Measurements from ENCODE around the gene LYPLA2.

Gene LYPLA2

DNA sequence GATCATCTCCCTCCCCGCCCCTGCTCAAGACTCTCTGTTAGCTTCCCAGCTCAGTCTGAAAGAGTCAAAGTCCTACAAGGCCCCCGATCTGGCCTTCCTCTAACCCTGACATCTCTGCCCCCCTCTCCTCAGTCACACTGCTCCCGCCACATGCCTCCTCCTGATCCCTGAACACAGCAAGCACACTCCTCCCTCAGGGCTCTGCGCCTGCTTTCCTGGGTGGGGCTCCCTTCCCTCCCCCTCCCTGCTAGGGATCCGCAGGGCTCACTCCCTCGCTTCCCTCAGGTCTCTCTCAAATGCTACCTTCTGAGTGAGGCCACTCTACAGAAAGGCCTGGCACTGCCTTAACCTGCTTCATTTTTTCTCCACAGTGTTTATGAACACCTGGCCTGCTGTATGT lies 15.3 kb downstream of the LYPLA2 start:
- TF ChIP-seq RAD21 (IDR thresholded peaks at IDR 0.05; ENCODE audit: low read depth) (no peak), EGR1 (IDR thresholded peaks at IDR 0.05) (no peak), CREB1 (IDR thresholded peaks at IDR 0.05; ENCODE audit: low read depth) (no peak), FOXM1 (IDR thresholded peaks at IDR 0.05; ENCODE audit: borderline replicate concordance, low read depth) (no peak), TAF1 (IDR thresholded peaks at IDR 0.05; ENCODE audit: low read depth) (no peak), EP300 (IDR thresholded peaks at IDR 0.05; ENCODE audit: borderline replicate concordance) (no peak), TEAD4 (IDR thresholded peaks at IDR 0.05) (no peak), CEBPB (IDR thresholded peaks at IDR 0.05) (no peak)
- TF ChIP-seq, protein P1, sequence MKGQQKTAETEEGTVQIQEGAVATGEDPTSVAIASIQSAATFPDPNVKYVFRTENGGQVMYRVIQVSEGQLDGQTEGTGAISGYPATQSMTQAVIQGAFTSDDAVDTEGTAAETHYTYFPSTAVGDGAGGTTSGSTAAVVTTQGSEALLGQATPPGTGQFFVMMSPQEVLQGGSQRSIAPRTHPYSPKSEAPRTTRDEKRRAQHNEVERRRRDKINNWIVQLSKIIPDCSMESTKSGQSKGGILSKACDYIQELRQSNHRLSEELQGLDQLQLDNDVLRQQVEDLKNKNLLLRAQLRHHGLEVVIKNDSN (IDR thresholded peaks at IDR 0.05): no peak
- TF ChIP-seq, protein P2, sequence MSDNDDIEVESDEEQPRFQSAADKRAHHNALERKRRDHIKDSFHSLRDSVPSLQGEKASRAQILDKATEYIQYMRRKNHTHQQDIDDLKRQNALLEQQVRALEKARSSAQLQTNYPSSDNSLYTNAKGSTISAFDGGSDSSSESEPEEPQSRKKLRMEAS (IDR thresholded peaks at IDR 0.05): no peak

DNA sequence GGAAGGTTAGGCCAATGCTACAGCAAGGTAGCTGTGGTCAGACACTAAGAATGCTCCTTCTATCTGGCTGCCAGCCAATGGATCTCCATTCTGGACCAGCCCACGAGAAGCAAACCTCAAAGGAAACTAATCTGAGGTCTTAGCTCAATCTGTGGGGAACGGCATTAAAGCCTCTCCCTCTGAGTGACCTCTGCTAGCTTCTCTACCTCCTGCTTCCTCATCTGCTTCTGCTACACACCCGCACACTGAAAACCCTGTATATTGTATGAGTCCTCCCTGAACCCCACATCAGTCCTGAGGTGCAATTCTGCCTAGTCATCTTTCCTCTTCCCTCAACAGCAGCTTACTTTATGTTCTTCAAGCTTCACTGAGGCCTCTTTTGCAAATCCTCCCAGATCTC lies 16.5 kb downstream of the LYPLA2 start:
- TF ChIP-seq EP300 (IDR thresholded peaks at IDR 0.05; ENCODE audit: borderline replicate concordance) (no peak), TCF12 (IDR thresholded peaks at IDR 0.05; ENCODE audit: low read depth) (no peak)

DNA sequence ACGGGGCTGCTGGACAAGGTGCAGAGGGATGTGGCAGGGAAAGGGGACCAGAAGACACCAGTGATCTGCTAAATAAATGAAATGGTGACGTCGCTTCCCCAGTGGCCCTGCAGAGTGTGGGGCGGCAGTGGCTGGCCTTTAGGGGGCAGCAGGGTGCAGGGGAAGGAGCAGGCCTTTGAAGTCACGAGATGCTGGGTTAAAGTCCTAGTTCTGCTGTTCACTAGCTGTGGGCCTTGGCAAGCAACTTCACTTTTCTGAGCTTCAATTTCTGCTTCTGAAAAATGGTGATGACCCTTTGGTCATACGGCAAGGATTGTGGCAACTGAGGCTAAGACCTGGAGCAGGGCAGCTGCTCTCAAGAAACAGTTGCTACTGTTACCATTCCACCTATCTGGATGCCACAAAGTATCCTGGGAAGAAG lies 18.8 kb downstream of the LYPLA2 start:
- peak; percentile 86 for TF ChIP-seq RAD21 (IDR thresholded peaks at IDR 0.05; ENCODE audit: low read depth)
- no peak for TF ChIP-seq CREB1 (IDR thresholded peaks at IDR 0.05; ENCODE audit: low read depth)

DNA sequence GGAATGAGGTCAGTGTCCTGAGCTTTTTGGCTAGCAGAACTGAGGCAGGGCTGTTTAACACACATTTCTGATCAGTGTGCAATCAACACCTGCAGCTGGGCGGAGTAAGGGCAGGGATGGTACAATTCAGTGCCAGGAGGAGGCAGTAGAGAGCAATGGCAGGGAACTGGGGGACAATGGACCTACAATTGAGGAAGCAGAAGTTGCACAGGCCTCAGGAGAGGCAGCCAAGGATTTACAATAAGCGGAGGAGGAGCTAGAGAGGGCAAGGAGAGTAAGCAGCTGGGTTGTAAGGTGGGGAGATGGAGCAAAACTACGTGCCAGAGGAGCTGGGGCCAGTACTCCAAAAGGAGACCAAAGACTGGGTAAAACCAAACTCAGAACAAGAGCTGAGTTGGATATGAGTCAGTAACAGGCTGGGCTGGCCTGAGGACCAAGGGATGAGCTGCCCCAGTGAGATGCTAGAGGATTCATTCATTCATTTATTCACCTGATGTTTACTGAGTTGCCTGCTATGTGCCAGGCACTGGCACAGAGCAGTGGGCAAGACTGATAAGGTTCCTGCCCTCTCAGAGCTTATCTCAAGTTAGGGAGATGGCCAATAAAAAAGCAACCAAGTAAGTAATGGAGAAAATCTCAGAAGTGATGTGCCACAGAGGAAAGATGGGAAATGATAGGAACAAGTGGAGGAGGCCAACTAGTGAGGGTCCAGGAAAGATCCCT lies 20.0 kb downstream of the LYPLA2 start:
- TF ChIP-seq, protein P1 (IDR thresholded peaks at IDR 0.05): no peak
- TF ChIP-seq RAD21 (IDR thresholded peaks at IDR 0.05; ENCODE audit: low read depth): peak; percentile 68

DNA sequence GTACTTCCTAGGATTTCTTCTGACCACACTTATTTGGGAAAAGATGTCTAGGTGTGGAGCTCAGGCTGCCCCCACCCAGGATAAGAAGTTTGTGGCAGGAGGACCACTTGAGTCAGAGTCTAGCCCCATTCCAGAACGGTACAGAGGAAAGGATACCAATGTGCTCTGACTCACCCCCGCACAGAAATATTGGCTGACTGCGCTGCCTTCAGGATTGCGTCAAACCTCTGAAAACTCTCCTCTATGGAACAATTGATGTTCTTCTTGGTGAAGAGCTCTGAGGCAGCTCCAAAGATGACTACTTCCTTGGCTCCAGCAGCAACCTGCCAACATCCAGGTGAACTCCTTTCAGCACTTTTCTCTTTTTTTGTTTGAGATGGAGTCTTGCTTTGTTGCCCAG lies 23.1 kb downstream of the LYPLA2 start:
- no peak for TF ChIP-seq RAD21 (IDR thresholded peaks at IDR 0.05; ENCODE audit: low read depth)
- no peak for TF ChIP-seq NFIC (IDR thresholded peaks at IDR 0.05)
- no peak for TF ChIP-seq ZBTB7A (IDR thresholded peaks at IDR 0.05; ENCODE audit: low read depth)
- TF ChIP-seq, protein P2 (IDR thresholded peaks at IDR 0.05): no peak
- no peak for TF ChIP-seq TCF12 (IDR thresholded peaks at IDR 0.05; ENCODE audit: low read depth)
- TF ChIP-seq YY1 (IDR thresholded peaks at IDR 0.05; ENCODE audit: low read depth): no peak
- no peak for TF ChIP-seq TAF1 (IDR thresholded peaks at IDR 0.05; ENCODE audit: low read depth)
- TF ChIP-seq, protein P3, sequence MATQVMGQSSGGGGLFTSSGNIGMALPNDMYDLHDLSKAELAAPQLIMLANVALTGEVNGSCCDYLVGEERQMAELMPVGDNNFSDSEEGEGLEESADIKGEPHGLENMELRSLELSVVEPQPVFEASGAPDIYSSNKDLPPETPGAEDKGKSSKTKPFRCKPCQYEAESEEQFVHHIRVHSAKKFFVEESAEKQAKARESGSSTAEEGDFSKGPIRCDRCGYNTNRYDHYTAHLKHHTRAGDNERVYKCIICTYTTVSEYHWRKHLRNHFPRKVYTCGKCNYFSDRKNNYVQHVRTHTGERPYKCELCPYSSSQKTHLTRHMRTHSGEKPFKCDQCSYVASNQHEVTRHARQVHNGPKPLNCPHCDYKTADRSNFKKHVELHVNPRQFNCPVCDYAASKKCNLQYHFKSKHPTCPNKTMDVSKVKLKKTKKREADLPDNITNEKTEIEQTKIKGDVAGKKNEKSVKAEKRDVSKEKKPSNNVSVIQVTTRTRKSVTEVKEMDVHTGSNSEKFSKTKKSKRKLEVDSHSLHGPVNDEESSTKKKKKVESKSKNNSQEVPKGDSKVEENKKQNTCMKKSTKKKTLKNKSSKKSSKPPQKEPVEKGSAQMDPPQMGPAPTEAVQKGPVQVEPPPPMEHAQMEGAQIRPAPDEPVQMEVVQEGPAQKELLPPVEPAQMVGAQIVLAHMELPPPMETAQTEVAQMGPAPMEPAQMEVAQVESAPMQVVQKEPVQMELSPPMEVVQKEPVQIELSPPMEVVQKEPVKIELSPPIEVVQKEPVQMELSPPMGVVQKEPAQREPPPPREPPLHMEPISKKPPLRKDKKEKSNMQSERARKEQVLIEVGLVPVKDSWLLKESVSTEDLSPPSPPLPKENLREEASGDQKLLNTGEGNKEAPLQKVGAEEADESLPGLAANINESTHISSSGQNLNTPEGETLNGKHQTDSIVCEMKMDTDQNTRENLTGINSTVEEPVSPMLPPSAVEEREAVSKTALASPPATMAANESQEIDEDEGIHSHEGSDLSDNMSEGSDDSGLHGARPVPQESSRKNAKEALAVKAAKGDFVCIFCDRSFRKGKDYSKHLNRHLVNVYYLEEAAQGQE (IDR thresholded peaks at IDR 0.05; ENCODE audit: low read depth): no peak
- TF ChIP-seq EGR1 (IDR thresholded peaks at IDR 0.05): no peak
- no peak for TF ChIP-seq CEBPB (IDR thresholded peaks at IDR 0.05)
- no peak for TF ChIP-seq TEAD4 (IDR thresholded peaks at IDR 0.05)
- TF ChIP-seq CREB1 (IDR thresholded peaks at IDR 0.05; ENCODE audit: low read depth): no peak
- TF ChIP-seq EP300 (IDR thresholded peaks at IDR 0.05; ENCODE audit: borderline replicate concordance): no peak
- TF ChIP-seq, protein P1 (IDR thresholded peaks at IDR 0.05): no peak
- TF ChIP-seq FOXM1 (IDR thresholded peaks at IDR 0.05; ENCODE audit: borderline replicate concordance, low read depth): no peak

DNA sequence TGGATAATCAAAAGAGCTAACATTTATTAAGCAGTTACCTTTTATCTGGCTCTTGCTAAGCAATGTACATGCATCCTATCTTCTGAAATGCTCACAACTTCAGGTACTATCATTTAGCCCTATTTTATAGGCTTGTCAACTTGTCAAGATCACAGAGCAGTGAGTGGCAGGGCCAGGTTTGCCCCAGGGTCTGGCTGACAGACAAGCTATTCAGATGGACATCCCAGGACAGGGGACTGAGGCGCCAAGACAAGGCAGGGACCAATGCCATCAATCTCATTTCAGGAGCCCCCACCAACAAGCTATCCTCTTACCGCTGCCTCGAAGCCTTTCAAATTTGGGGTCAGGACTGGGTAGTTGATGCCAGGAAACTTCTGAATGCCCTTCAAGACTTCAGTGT lies 25.4 kb downstream of the LYPLA2 start:
- TF ChIP-seq, protein P1 (IDR thresholded peaks at IDR 0.05): no peak
- TF ChIP-seq CEBPB (IDR thresholded peaks at IDR 0.05) (no peak), FOXM1 (IDR thresholded peaks at IDR 0.05; ENCODE audit: borderline replicate concordance, low read depth) (no peak), EP300 (IDR thresholded peaks at IDR 0.05; ENCODE audit: borderline replicate concordance) (no peak), YY1 (IDR thresholded peaks at IDR 0.05; ENCODE audit: low read depth) (no peak)
- TF ChIP-seq, protein P3 (IDR thresholded peaks at IDR 0.05; ENCODE audit: low read depth): no peak

Data from Ishikawa (cell line).